B cell (primary cell): ENCODE results near the gene PREX1.

Experiments used
- CTCF ChIP-seq: fragments of 200-600 bp; IDR thresholded peaks from one replicate; pipeline ENCODE4 v1.8.0; 2022; ENCODE audit warnings: antibody characterized with exemption, mild to moderate bottlenecking
- EZH2 ChIP-seq: IDR thresholded peaks from 2 replicates; pipeline ENCODE4 v1.6.1; 2012; ENCODE audit warnings: borderline replicate concordance, low read depth, mild to moderate bottlenecking, moderate library complexity, low read length; ENCODE audit not compliant: insufficient read depth, poor library complexity, severe bottlenecking

GRCh38 chr20:48626938-48627736 lies 200.7 kb downstream of the PREX1 start:
- TF ChIP-seq CTCF (no peak), EZH2 (no peak)
